HepG2 (cell line): Measurements from ENCODE around the gene DNAJB2. TPM values are rescaled to one million over a fixed set of nuclear protein-coding genes. Genes with fewer than 3 reads are reported as not detected.
A peak's percentile ranks its signal among the peaks of the same experiment; 100 is the strongest.

Experiments used
- BRCA1 ChIP-seq: sonication (generic); formaldehyde crosslinking; IDR thresholded peaks from 2 replicates; pipeline ENCODE4 v1.4.0; 2020; ENCODE audit warnings: missing genetic modification reagents
- DZIP1 ChIP-seq: sonication (generic); formaldehyde crosslinking; IDR thresholded peaks from 2 replicates; pipeline ENCODE4 v1.5.0; 2020; ENCODE audit warnings: mild to moderate bottlenecking, missing genetic modification reagents
- FOXM1 ChIP-seq: sonication (generic); formaldehyde crosslinking; IDR thresholded peaks from 2 replicates; pipeline ENCODE4 v1.5.0; 2020; ENCODE audit warnings: missing genetic modification reagents
- HNRNPUL1 ChIP-seq: fragments of 200-400 bp; formaldehyde crosslinking; IDR thresholded peaks from 2 replicates; pipeline ENCODE4 v1.6.1; 2017; ENCODE audit warnings: low read depth, mild to moderate bottlenecking, low read length, moderate library complexity
- LRRFIP1 ChIP-seq: sonication (generic); formaldehyde crosslinking; conservative IDR thresholded peaks from 2 replicates; pipeline ENCODE4 v1.4.0; 2020; ENCODE audit warnings: missing genetic modification reagents
- MED8 ChIP-seq: sonication (generic); formaldehyde crosslinking; IDR thresholded peaks from 2 replicates; pipeline ENCODE4 v1.8.1; 2023; ENCODE audit warnings: mild to moderate bottlenecking, missing genetic modification reagents; ENCODE audit not compliant: insufficient replicate concordance
- MLLT10 ChIP-seq: sonication (generic); formaldehyde crosslinking; IDR thresholded peaks from 2 replicates; pipeline ENCODE4 v1.4.0; 2020; ENCODE audit warnings: missing genetic modification reagents
- NCOA5 ChIP-seq: sonication (generic); formaldehyde crosslinking; IDR thresholded peaks from 2 replicates; pipeline ENCODE4 v1.4.0; 2020; ENCODE audit warnings: missing genetic modification reagents
- NFE2L1 ChIP-seq: sonication (generic); formaldehyde crosslinking; IDR thresholded peaks from 2 replicates; pipeline ENCODE4 v1.4.0; 2020; ENCODE audit warnings: missing genetic modification reagents, mild to moderate bottlenecking, borderline replicate concordance
- PHB2 ChIP-seq: fragments of 450-650 bp; IDR thresholded peaks from 2 replicates; pipeline ENCODE4 v1.6.1; 2018; ENCODE audit not compliant: partially characterized antibody
- PHF5A ChIP-seq: IDR thresholded peaks from one replicate; pipeline ENCODE4 v1.6.1; 2018; ENCODE audit warnings: low read depth, missing genetic modification reagents; ENCODE audit not compliant: unreplicated experiment
- RXRA ChIP-seq: sonication (generic); formaldehyde crosslinking; IDR thresholded peaks from 2 replicates; pipeline ENCODE4 v1.5.1; 2020; ENCODE audit warnings: missing genetic modification reagents
- SIN3A ChIP-seq: IDR thresholded peaks from 2 replicates; pipeline ENCODE4 v1.6.1; 2011; ENCODE audit warnings: low read depth, mild to moderate bottlenecking, control low read depth, low read length, borderline replicate concordance
- SMAD9 ChIP-seq: sonication (generic); formaldehyde crosslinking; IDR thresholded peaks from 2 replicates; pipeline ENCODE4 v1.5.1; 2020; ENCODE audit warnings: mild to moderate bottlenecking, missing genetic modification reagents
- THAP11 ChIP-seq: IDR thresholded peaks from 2 replicates; pipeline ENCODE4 v1.6.1; 2016; ENCODE audit warnings: missing biosample characterization, missing genetic modification reagents
- ZBTB46 ChIP-seq: sonication (generic); formaldehyde crosslinking; IDR thresholded peaks from 2 replicates; pipeline ENCODE4 v1.4.0; 2020; ENCODE audit warnings: mild to moderate bottlenecking, missing genetic modification reagents, borderline replicate concordance
- ZNF34 ChIP-seq: sonication (generic); formaldehyde crosslinking; IDR thresholded peaks from 2 replicates; pipeline ENCODE4 v1.4.0; 2020; ENCODE audit warnings: mild to moderate bottlenecking, missing genetic modification reagents, borderline replicate concordance
- ZNF704 ChIP-seq: sonication (generic); formaldehyde crosslinking; IDR thresholded peaks from 2 replicates; pipeline ENCODE4 v1.8.1; 2023; ENCODE audit warnings: mild to moderate bottlenecking, inconsistent platforms, moderate library complexity, missing genetic modification reagents, borderline replicate concordance
- ZNF749 ChIP-seq: sonication (generic); formaldehyde crosslinking; IDR thresholded peaks from 2 replicates; pipeline ENCODE4 v1.8.0; 2022; ENCODE audit warnings: mild to moderate bottlenecking, missing genetic modification reagents, moderate library complexity, borderline replicate concordance
- ZNF773 ChIP-seq: sonication (generic); formaldehyde crosslinking; IDR thresholded peaks from 2 replicates; pipeline ENCODE4 v1.4.0; 2020; ENCODE audit warnings: missing genetic modification reagents, borderline replicate concordance
- ZNF788 ChIP-seq: sonication (generic); formaldehyde crosslinking; IDR thresholded peaks from 2 replicates; pipeline ENCODE4 v1.5.0; 2020; ENCODE audit warnings: mild to moderate bottlenecking, missing genetic modification reagents, borderline replicate concordance
- polyA plus RNA-seq, 8 experiments: library from polyadenylated mRNA; depleted of rRNA in 3 of 8; stranded (reverse) in 7 of 8; unstranded in 1 of 8; fragments of >200 nt; fragmentation: Illumina TruSeq in 4 of 8; extraction: Trizol in 4 of 8; gene quantifications; 2 replicates each; pipeline versions ENCODE4 v1.2.1 to v1.2.3, GENCODE V29; 2011 to 2016; ENCODE audit warnings: low read depth in 4 of 8, missing spikeins in 1 of 8, mixed read lengths in 1 of 8; ENCODE audit not compliant: insufficient read depth in 1 of 8
- total RNA-seq, 5 experiments: library from RNA; depleted of rRNA; stranded (reverse); fragments of >200 nt; fragmentation: Illumina TruSeq; extraction: Trizol; gene quantifications; 2 replicates each; pipeline ENCODE4 v1.2.3, GENCODE V29; 2016; ENCODE audit warnings: low read depth in 1 of 5

The DNAJB2 gene
- total and polyA plus RNA-seq, 2 of the 13 experiments (the other 11 are each of a cell fraction or from before 2014, with no cell fraction given) = 21.3 to 31.1 TPM

- no peak for TF ChIP-seq PHB2
- peak; percentile 82 for TF ChIP-seq ZNF788 (CRISPR knock-in tag)
- no peak for TF ChIP-seq HNRNPUL1
- peak; percentile 83 for TF ChIP-seq FOXM1 (CRISPR knock-in tag)
- TF ChIP-seq ZNF773 (CRISPR knock-in tag) = peak; percentile 97; the same call in 1 of the 2 replicates
- no peak for TF ChIP-seq RXRA (CRISPR knock-in tag)
- TF ChIP-seq DZIP1 (CRISPR knock-in tag) = peak; percentile 88
- peak; percentile 76 for TF ChIP-seq THAP11 (CRISPR knock-in tag)
- TF ChIP-seq BRCA1 = peak; percentile 99
- TF ChIP-seq NFE2L1 (CRISPR knock-in tag) = no peak
- TF ChIP-seq PHF5A = no peak
- TF ChIP-seq MED8 (CRISPR knock-in tag) = no peak
- TF ChIP-seq SMAD9 (CRISPR knock-in tag) = no peak
- TF ChIP-seq LRRFIP1 = peak; percentile 97
- no peak for TF ChIP-seq ZNF34 (CRISPR knock-in tag)
- TF ChIP-seq ZNF749 (CRISPR knock-in tag) = peak; percentile 99
- peak; percentile 96 for TF ChIP-seq ZNF704 (CRISPR knock-in tag)
- no peak for TF ChIP-seq NCOA5
- TF ChIP-seq MLLT10 (CRISPR knock-in tag) = 0 out of 2 replicates have a peak, but pooled peaks have one; percentile 28
- TF ChIP-seq ZBTB46 (CRISPR knock-in tag) = no peak
- TF ChIP-seq SIN3A = peak; percentile 52; the same call in 1 of the 2 replicates
Measured at GRCh38 chr2:219308142-219309101, 29.3 kb downstream of the DNAJB2 start (continued).
